Small intestine (tissue), 7 donors: ENCODE data around the gene KLHL14. TPM values are rescaled to one million over a fixed set of nuclear protein-coding genes. Genes with fewer than 3 reads are reported as not detected.
A peak's percentile ranks its signal among the peaks of the same experiment; 100 is the strongest.

Experiments
- DNase-seq, 2 donors: peaks; one replicate each; pipeline versions ENCODE4 v3.0.0 to v3.0.0-alpha.2; 2013
- FAIRE-seq: peaks from 2 replicates; lab custom pipeline; 2012; peaks lifted over from hg19 to GRCh38; lab: Jason Lieb, UNC
- H3K27ac ChIP-seq, 3 donors: one replicate each; pipeline ENCODE4 v1.5.1; 2013; ENCODE audit warnings: low read length in 2 of 3, mild to moderate bottlenecking in 2 of 3, control low read depth in 1 of 3, inconsistent platforms in 1 of 3, low read depth in 1 of 3, moderate library complexity in 1 of 3
- H3K27me3 ChIP-seq, 3 donors: one replicate each; pipeline ENCODE4 v1.6.1; 2013; ENCODE audit warnings: low read length in 3 of 3, inconsistent platforms in 1 of 3; ENCODE audit not compliant: control insufficient read depth in 3 of 3, insufficient read depth in 3 of 3
- H3K36me3 ChIP-seq, 3 donors: one replicate each; pipeline ENCODE4 v1.6.1; 2013; ENCODE audit warnings: low read length in 3 of 3, inconsistent platforms in 1 of 3, low read depth in 1 of 3, mild to moderate bottlenecking in 1 of 3, moderate library complexity in 1 of 3; ENCODE audit not compliant: control insufficient read depth in 3 of 3, insufficient read depth in 2 of 3
- H3K4me1 ChIP-seq, 3 donors: one replicate each; pipeline ENCODE4 v1.6.1; 2013; ENCODE audit warnings: low read length in 2 of 3, inconsistent platforms in 1 of 3, low read depth in 1 of 3, mild to moderate bottlenecking in 1 of 3, moderate library complexity in 1 of 3; ENCODE audit not compliant: control insufficient read depth in 3 of 3, insufficient read depth in 2 of 3
- H3K4me3 ChIP-seq, 3 donors: one replicate each; pipeline ENCODE4 v1.5.1; 2013; ENCODE audit warnings: low read length in 3 of 3, control low read depth in 1 of 3, inconsistent platforms in 1 of 3, low read depth in 1 of 3, mild to moderate bottlenecking in 1 of 3, moderate library complexity in 1 of 3
- H3K9me3 ChIP-seq, 2 donors: one replicate each; pipeline ENCODE4 v1.6.1; 2013; ENCODE audit warnings: low read depth in 1 of 2, low read length in 1 of 2; ENCODE audit not compliant: control insufficient read depth in 2 of 2, insufficient read depth in 1 of 2
- WGBS, 3 donors: extraction: QIAGEN DNeasy Blood & Tissue Kit; methylation state at CpG; one replicate each; pipeline ENCODE4 v1.1.7; 2013; 5-methylcytosine and 5-hydroxymethylcytosine counted together
- polyA plus RNA-seq, 4 donors: library from polyadenylated mRNA; stranded (reverse) in 3 of 4; unstranded in 1 of 4; fragments of 200-250 nt in 3 of 4; fragments of 120-200 nt in 1 of 4; gene quantifications; one replicate each; pipeline versions ENCODE4 v1.2.1 to v1.2.3, GENCODE V29; 2013
- donor health status: healthy with polysubstance abuse.
- donor health status: control.
- donor health status: control.
- donor health status: Bipolar disorder and iron deficiency.
- donor health status: healthy.

Gene KLHL14
- polyA plus RNA-seq, 4 donors = 0.39 to 0.40 TPM; not detected in 2

DNA sequence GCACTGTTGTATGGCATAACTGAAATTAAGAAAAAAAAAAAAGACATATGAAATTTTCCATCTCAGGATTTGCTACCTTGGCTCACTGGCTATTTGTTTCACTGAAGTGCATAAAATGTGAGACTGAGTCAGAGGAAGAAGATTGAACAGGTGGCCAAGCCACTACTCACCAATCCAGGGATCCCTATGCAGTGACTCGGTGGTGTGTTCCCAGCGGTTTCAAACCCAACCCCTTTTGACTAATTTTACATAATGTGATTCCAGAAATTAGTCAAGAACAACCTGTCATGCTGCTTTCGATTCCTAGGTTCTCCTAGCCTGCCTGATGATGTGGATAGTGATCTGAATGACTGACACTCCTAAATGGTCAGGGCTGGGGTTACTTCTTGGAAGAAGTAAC is 77.3 kb downstream of the KLHL14 start:
- no peak overlapping the region for H3K27ac ChIP-seq
- no peak overlapping the region for H3K4me3 ChIP-seq
- FAIRE-seq = no peak
- no peak for DNase-seq
- no peaks in the 10 kb centered on the region for H3K4me1 ChIP-seq
- 68 to 80% (median 76%) methylated on average over 3 of the region's 3 CpGs for WGBS, 3 donors
- H3K36me3 ChIP-seq = no peaks in the 10 kb centered on the region
- no peaks in the 10 kb centered on the region for H3K27me3 ChIP-seq
- no peaks in the 10 kb centered on the region for H3K9me3 ChIP-seq

DNA sequence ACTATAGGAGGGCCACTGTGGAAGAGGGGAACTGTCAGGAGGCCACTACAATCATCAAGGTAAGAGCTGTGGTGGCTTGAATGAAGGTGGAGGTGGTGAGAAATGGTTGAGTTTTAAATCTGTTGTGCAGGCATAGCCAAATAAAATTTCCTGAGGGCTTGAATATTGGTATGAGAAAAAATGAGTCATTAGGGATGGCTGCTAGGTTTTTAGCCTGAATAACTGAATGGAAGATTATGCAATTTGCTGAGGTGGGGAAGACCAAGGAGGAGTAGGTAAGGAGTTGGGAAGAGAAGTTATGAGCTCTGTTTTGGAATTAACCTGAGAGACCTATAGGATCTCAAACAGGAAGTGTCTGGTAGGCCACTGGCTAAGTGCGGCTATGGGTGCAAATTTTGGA is 84.0 kb downstream of the KLHL14 start:
- no peak for DNase-seq
- Histone ChIP-seq H3K27ac (no peak overlapping the region), H3K36me3 (no peaks in the 10 kb centered on the region), H3K4me1 (no peaks in the 10 kb centered on the region), H3K27me3 (no peaks in the 10 kb centered on the region), H3K4me3 (no peak overlapping the region), H3K9me3 (no peaks in the 10 kb centered on the region)
- WGBS, 3 donors = 96 to 100% (median 99%) methylated on average over 1 of the region's 1 CpG
- no peak for FAIRE-seq

DNA sequence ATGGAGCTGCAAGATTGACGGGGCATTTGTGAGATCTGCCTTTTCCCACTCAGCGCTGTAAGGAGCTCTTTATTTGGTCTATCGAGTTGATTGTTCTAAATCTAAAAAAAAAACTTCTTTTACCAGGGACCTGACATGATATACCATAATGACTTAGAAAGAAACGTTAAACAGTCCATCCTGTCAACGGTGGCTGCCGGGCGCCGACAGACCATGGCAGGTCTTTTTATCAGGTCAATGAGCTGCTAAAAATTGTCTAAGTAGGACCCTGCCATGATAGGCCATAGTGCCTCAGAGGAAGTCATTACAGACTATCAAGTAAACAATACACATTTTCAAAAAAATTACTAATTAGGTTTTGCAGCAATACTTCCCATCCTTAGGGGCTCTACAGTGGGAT is 87.9 kb downstream of the KLHL14 start:
- 85 to 93% (median 89%) methylated on average over 8 of the region's 8 CpGs for WGBS, 3 donors
- Histone ChIP-seq H3K9me3 (no peaks in the 10 kb centered on the region), H3K4me3 (no peak overlapping the region), H3K4me1 (no peaks in the 10 kb centered on the region), H3K27me3 (no peaks in the 10 kb centered on the region), H3K27ac (no peak overlapping the region), H3K36me3 (no peaks in the 10 kb centered on the region)
- DNase-seq = no peak
- no peak for FAIRE-seq

DNA sequence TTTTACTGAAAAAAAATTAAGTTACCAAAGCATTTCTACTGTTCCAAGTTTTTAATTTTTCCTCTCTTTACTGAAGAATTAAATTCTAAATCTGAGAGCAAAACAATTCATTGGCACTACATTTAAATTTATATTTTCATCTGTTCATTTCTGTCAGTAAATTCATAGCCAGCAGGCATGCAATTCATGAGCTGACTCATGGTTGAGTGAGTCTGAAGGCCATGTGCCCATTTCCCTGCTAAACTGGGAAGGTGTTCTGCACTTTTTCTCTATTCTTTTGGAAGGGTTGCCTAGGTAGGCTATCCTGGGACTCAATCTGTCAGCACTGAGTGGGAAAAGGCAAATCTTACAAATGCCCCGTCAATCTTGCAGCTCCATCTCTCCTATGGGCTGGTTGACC is 88.7 kb downstream of the KLHL14 start:
- Histone ChIP-seq H3K4me3 (no peak overlapping the region), H3K27ac (no peak overlapping the region)
- no peak for FAIRE-seq

DNA sequence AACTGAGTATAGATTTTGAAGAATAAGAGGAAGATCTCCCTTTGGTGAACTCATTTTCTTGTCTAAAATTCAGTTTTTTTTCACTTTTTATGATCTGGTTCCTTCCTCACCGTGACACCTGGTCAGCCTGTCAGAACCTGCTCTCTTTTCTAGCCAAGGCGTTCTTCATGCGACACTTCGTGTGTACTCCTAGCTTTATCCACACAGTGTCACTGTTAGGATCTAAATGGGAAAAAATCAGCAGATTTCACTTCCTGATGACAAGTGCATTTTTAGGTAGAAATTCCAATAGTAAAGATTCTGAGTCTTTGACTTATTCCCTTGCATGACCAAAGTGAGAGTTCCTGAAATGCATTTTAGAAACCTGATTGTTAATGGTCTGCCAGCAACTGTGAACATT is 89.8 kb downstream of the KLHL14 start:
- no peaks in the 10 kb centered on the region for H3K27me3 ChIP-seq
- H3K9me3 ChIP-seq = no peaks in the 10 kb centered on the region
- no peak overlapping the region for H3K4me3 ChIP-seq
- FAIRE-seq (no peak), DNase-seq (no peak)
- 73 to 77% (median 73%) methylated on average over 4 of the region's 4 CpGs for WGBS, 3 donors
- H3K36me3 ChIP-seq = no peaks in the 10 kb centered on the region
- no peak overlapping the region for H3K27ac ChIP-seq
- no peaks in the 10 kb centered on the region for H3K4me1 ChIP-seq

More for the DNA sequence above, 88.7 kb downstream of the KLHL14 start:
- H3K4me1 ChIP-seq = no peaks in the 10 kb centered on the region
- no peaks in the 10 kb centered on the region for H3K36me3 ChIP-seq
- no peaks in the 10 kb centered on the region for H3K27me3 ChIP-seq
- H3K9me3 ChIP-seq = no peaks in the 10 kb centered on the region
- DNase-seq = no peak
- 88 to 93% (median 91%) methylated on average over 1 of the region's 1 CpG for WGBS, 3 donors

DNA sequence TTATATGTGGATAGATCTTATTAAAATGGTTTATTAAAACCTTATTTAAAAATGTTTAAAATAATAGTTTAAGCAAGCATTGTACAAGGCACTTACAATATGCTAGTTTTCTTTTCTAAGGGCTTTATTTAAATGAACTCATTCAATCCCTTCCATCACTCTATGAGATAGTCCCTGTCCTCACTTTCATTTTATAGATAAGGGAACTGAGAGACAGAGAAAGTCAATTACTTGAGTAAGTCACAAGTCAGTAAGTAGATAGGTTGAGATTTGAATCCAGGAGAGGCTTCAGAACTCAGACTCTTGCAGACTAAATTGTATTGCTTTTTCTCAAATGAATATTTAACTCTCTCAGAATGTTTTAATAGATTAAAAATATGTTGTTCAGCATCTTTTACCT is 95.2 kb downstream of the KLHL14 start:
- no peaks in the 10 kb centered on the region for H3K36me3 ChIP-seq
- no peak overlapping the region for H3K4me3 ChIP-seq
- FAIRE-seq = no peak
- H3K27ac ChIP-seq = no peak overlapping the region
- no peaks in the 10 kb centered on the region for H3K4me1 ChIP-seq
- peaks cover 0 to 2% (median 0%) of the 10 kb centered on the region in 3 donors for H3K27me3 ChIP-seq
- H3K9me3 ChIP-seq = no peaks in the 10 kb centered on the region
- DNase-seq = no peak

DNA sequence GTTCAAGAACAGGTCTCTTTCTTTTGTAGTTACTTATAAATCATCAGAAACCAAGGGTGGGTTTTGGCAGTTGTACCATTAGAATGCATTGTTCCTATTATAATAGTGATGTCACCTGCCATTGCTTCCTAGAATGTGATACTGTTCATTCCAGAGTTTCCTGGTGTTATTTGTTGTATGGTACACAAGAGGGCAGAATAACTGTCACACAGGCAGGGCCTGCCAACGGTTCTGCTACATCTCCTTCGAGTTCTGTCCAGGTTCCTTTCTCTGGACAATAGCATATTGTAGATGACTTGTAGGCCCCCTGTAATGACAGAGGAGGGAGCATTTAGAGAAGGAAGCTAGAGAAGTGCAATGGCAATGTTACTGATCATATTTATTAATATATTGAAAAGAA is 98.3 kb downstream of the KLHL14 start:
- H3K4me1 ChIP-seq = no peaks in the 10 kb centered on the region
- H3K4me3 ChIP-seq = no peak overlapping the region
- H3K36me3 ChIP-seq = no peaks in the 10 kb centered on the region
- no peaks in the 10 kb centered on the region for H3K9me3 ChIP-seq
- DNase-seq (peak in 1 of 2 donors; percentile 3), FAIRE-seq (no peak)
- WGBS, 3 donors = 12 to 37% (median 16%) methylated on average over 2 of the region's 2 CpGs
- H3K27ac ChIP-seq = no peak overlapping the region
- peaks cover 0 to 2% (median 0%) of the 10 kb centered on the region in 3 donors for H3K27me3 ChIP-seq

DNA sequence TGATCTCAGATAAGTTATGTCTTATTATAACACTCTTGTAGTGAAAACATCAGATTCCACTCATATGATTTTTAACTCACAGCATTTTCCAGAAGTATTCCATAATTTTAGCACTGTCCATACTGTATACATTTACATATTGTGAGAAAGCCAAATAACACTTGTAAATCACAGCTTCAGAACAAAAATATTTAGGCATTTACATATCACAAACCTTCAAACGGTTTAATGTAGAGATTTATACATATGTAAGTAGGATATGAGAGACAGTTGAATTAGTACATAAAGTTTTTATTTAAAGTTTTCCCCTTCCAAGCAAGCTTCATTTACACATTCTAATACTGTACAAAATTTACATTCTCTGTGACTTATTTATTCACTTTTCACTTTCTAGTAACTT is 100.4 kb downstream of the KLHL14 start:
- Histone ChIP-seq H3K4me3 (no peak overlapping the region), H3K27me3 (peaks cover 0 to 2% (median 0%) of the 10 kb centered on the region in 3 donors), H3K4me1 (no peaks in the 10 kb centered on the region), H3K27ac (no peak overlapping the region), H3K36me3 (no peaks in the 10 kb centered on the region), H3K9me3 (no peaks in the 10 kb centered on the region)
- FAIRE-seq (no peak), DNase-seq (no peak)
- 54 to 69% (median 66%) methylated on average over 1 of the region's 1 CpG for WGBS, 3 donors

DNA sequence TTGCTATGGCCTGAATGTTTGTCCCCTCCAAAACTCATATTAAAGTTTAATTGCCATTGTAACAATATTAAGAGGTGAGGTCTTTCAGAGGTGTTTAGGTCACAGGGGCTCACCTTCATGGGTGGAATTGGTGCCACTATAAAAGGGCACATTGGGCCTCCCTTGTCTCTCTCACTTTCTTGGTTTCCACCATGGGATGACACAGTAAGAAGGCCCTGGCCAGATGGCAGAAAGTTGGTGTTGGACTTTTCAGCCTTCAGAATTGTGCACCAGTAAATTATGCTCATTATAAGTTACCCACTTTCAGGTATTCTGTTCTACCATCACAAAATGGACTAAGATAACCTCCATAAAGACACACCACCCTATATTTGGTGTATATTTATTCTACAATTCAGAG is 102.1 kb downstream of the KLHL14 start:
- no peak overlapping the region for H3K27ac ChIP-seq
- H3K27me3 ChIP-seq = no peaks in the 10 kb centered on the region
- FAIRE-seq (no peak), DNase-seq (no peak)
- H3K36me3 ChIP-seq = no peaks in the 10 kb centered on the region
- no peak overlapping the region for H3K4me3 ChIP-seq
- H3K9me3 ChIP-seq = no peaks in the 10 kb centered on the region
- no peaks in the 10 kb centered on the region for H3K4me1 ChIP-seq
